Natural killer cell (primary cell): ENCODE results near the gene LUC7L3. TPM values are rescaled to one million over a fixed set of nuclear protein-coding genes. Genes with fewer than 3 reads are reported as not detected.

Source experiments
- ATAC-seq, 3 donors: fragments of 150-1000 bp in 2 of 3; fragments of 200-7000 bp in 1 of 3; cut with Tn5 transposase; 1 replicate in 1 of 3; 2 replicates in 2 of 3; pipeline ENCODE4 v1.10.0; 2021; ENCODE audit warnings: mild to moderate bottlenecking in 2 of 3, moderate library complexity in 2 of 3
- DNase-seq, 2 donors: peaks; one replicate each; pipeline versions ENCODE4 v3.0.0 to v3.0.0-alpha.2; 2013 to 2021; ENCODE audit warnings: mixed read lengths in 1 of 2
- H3K27ac ChIP-seq: one replicate; pipeline ENCODE4 v1.5.1; 2013; ENCODE audit warnings: mild to moderate bottlenecking, low read length
- H3K27me3 ChIP-seq: one replicate; pipeline ENCODE4 v1.6.1; 2013; ENCODE audit warnings: low read length; ENCODE audit not compliant: control insufficient read depth, insufficient read depth
- H3K36me3 ChIP-seq: one replicate; pipeline ENCODE4 v1.6.1; 2013; ENCODE audit warnings: low read length; ENCODE audit not compliant: control insufficient read depth, insufficient read depth
- H3K4me1 ChIP-seq: one replicate; pipeline ENCODE4 v1.6.1; 2013; ENCODE audit warnings: low read length; ENCODE audit not compliant: control insufficient read depth, insufficient read depth
- H3K4me3 ChIP-seq: one replicate; pipeline ENCODE4 v1.5.1; 2013; ENCODE audit warnings: low read length
- H3K9me3 ChIP-seq: one replicate; pipeline ENCODE4 v1.6.1; 2013; ENCODE audit warnings: low read length; ENCODE audit not compliant: control insufficient read depth, insufficient read depth
- H3K27ac Mint-ChIP-seq, 2 donors: one replicate each; pipeline ENCODE4 v1.8.0; 2022; ENCODE audit warnings: mild to moderate bottlenecking in 2 of 2, mixed read lengths in 2 of 2, moderate library complexity in 1 of 2
- H3K27me3 Mint-ChIP-seq, 2 donors: one replicate each; pipeline ENCODE4 v1.8.0; 2022; ENCODE audit warnings: low read depth in 2 of 2, mixed read lengths in 2 of 2
- H3K36me3 Mint-ChIP-seq: one replicate; pipeline ENCODE4 v1.8.0; 2022; ENCODE audit warnings: mixed read lengths
- H3K4me1 Mint-ChIP-seq, 2 donors: one replicate each; pipeline ENCODE4 v1.8.0; 2022; ENCODE audit warnings: mixed read lengths in 2 of 2
- H3K4me3 Mint-ChIP-seq: one replicate; pipeline ENCODE4 v1.8.0; 2022; ENCODE audit warnings: mild to moderate bottlenecking, moderate library complexity, mixed read lengths
- H3K9me3 Mint-ChIP-seq, 2 donors: one replicate each; pipeline ENCODE4 v1.8.0; 2022; ENCODE audit warnings: mixed read lengths in 2 of 2
- WGBS: methylation state at CpG from one replicate; pipeline ENCODE4 v1.1.7; 2013; ENCODE audit warnings: missing lambda C conversion rate; ENCODE audit not compliant: insufficient coverage; 5-methylcytosine and 5-hydroxymethylcytosine counted together
- intact Hi-C: fragments of 100-400 bp; cut with micrococcal nuclease; formaldehyde crosslinking; loops from one replicate; pipeline ENCODE4 v1.14.2; 2022
- total RNA-seq, 4 donors: library from RNA; stranded (reverse); fragments of 120-200 nt in 1 of 4; gene quantifications; one replicate each; pipeline versions ENCODE4 v1.2.3 to v1.2.4, GENCODE V29; 2013 to 2022
- TF ChIP-seq, protein P1 (sequence below): fragments of 200-600 bp; IDR thresholded peaks from one replicate; pipeline ENCODE4 v1.8.0; 2022; ENCODE audit warnings: antibody characterized with exemption

The LUC7L3 gene
- total RNA-seq, 3 donors from 2014 or later (not counting 1 experiment from before 2014, with no cell fraction given) = 152 to 213 (median 196) TPM

DNA sequence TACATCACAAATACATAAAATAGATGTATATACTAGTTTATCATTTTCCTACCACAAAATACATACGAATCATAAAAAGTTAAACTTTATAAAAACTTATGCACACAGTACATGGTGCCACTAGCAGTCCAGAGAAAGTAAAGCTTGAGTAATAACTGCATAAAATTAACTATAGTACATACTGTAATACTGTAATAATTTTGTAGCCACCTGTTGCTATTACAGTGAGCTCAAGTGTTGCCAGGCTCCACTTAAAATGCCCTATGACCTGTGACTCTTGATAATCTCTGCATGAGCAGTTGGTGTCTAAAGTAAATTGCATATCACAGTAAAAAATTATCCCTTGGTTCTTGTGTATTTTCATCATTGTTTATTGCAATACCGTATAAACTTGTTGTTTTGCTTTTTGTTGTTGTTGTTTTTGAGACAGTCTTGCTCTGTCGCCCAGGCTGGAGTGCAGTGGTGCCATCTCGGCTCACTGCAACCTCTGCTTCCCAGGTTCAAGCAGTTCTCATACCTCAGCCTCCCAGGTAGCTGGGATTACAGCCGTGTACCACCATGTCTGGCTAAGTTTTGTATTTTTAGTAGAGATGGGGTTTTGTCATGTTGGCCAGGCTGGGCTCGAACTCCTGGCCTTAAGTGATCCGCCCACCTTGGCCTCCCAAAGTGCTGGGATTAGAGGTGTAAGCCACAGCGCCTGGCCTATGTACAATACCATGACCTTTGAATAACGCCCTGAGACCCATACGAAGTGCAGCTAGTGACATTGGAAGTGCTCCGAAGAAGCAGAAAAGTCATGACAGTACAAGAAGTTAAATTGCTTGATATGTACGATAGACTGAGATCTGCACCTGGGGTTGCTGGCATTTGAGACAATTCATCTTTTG lies 6.6 kb downstream of the LUC7L3 start:
- Histone ChIP-seq H3K4me1 (peaks cover 38% of the 10 kb centered on the region), H3K4me3 (no peak overlapping the region), H3K27me3 (no peaks in the 10 kb centered on the region), H3K36me3 (peaks cover 3% of the 10 kb centered on the region), H3K9me3 (no peaks in the 10 kb centered on the region), H3K27ac (no peak overlapping the region)
- Mint-ChIP-seq H3K27ac (no peak overlapping the region), H3K4me1 (peaks cover 51 to 62% of the 10 kb centered on the region in 2 donors), H3K4me3 (no peak overlapping the region), H3K27me3 (no peaks in the 10 kb centered on the region), H3K36me3 (no peaks in the 10 kb centered on the region), H3K9me3 (peaks cover 0 to 3% of the 10 kb centered on the region in 2 donors)
- DNase-seq (no peak), ATAC-seq (no peak)
- TF ChIP-seq, protein P1, sequence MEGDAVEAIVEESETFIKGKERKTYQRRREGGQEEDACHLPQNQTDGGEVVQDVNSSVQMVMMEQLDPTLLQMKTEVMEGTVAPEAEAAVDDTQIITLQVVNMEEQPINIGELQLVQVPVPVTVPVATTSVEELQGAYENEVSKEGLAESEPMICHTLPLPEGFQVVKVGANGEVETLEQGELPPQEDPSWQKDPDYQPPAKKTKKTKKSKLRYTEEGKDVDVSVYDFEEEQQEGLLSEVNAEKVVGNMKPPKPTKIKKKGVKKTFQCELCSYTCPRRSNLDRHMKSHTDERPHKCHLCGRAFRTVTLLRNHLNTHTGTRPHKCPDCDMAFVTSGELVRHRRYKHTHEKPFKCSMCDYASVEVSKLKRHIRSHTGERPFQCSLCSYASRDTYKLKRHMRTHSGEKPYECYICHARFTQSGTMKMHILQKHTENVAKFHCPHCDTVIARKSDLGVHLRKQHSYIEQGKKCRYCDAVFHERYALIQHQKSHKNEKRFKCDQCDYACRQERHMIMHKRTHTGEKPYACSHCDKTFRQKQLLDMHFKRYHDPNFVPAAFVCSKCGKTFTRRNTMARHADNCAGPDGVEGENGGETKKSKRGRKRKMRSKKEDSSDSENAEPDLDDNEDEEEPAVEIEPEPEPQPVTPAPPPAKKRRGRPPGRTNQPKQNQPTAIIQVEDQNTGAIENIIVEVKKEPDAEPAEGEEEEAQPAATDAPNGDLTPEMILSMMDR = no peak
- whole genome bisulfite sequencing = 88% methylated on average over 11 of the region's 12 CpGs
- intact Hi-C loops = no loop called here

DNA sequence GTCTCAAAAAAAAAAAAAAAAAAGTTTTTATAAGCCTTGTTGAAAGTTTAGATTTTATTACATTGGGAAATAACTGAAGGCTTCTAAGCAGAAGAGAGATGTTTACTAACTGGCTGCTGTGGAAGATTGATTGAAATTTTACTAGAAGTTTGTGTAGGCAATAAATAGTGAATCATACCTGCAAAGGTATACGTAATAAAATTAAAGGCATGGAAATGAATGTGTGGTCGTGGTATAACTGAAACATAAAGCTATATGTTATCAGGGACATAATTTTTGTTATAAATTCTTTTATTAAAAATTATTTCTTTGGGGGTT lies 8.7 kb downstream of the LUC7L3 start:
- TF ChIP-seq, protein P1 = no peak
- no peaks in the 10 kb centered on the region for H3K27me3 ChIP-seq
- H3K4me1 ChIP-seq = peaks cover 45% of the 10 kb centered on the region
- no peak overlapping the region for H3K4me3 ChIP-seq
- H3K36me3 Mint-ChIP-seq = no peaks in the 10 kb centered on the region
- H3K27me3 Mint-ChIP-seq = no peaks in the 10 kb centered on the region
- ATAC-seq (no peak), DNase-seq (no peak)
- WGBS = 86% methylated on average over 1 of the region's 2 CpGs
- intact Hi-C loops = no loop called here
- no peak overlapping the region for H3K4me3 Mint-ChIP-seq
- peaks cover 53 to 63% of the 10 kb centered on the region in 2 donors for H3K4me1 Mint-ChIP-seq
- no peak overlapping the region for H3K27ac ChIP-seq
- H3K27ac Mint-ChIP-seq = peak overlapping the region in 1 of 2 donors; percentile 75
- H3K9me3 Mint-ChIP-seq = peaks cover 0 to 3% of the 10 kb centered on the region in 2 donors
- peaks cover 3% of the 10 kb centered on the region for H3K36me3 ChIP-seq
- no peaks in the 10 kb centered on the region for H3K9me3 ChIP-seq

DNA sequence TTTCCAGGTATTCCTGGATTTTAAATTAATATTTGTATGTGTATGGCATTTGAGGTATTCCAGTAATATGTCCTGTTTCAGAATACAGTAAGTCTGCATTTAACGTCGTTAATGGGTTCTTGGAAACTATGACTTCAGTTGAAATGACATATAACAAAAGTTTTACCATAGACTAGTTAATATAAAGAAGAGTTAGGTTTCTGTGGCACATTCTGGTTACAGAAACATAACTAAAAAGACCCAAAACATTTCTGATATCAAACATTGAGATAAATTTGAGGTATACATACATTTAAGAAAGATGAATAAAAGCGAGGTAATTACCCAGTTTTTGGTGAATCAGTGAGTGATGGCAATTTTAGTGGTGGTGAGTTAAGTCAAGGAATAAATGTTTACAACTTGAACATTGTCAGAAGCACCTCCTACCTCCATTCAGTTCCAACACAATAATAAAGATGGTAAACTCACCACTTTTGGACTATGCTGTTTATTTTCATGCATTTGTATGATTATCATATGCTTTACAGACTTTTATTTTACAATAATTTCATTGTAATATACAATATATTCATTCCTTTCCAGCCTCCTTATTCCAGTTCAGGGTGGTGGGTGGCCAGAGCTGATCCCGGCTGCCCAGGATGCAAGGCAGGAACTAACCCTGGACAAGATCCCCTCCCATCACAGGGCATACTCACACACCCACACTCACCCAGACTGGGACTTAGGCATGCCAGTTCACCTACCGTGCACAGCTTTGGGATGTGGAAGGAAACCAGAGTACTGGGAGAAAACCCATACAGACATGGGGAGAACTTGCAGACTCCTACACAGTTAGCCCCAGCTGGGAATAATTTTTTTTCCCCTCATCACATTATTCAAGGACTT lies 9.7 kb downstream of the LUC7L3 start:
- Histone ChIP-seq H3K27ac (no peak overlapping the region), H3K27me3 (no peaks in the 10 kb centered on the region), H3K4me3 (no peak overlapping the region), H3K9me3 (no peaks in the 10 kb centered on the region), H3K4me1 (peaks cover 39% of the 10 kb centered on the region), H3K36me3 (peaks cover 3% of the 10 kb centered on the region)
- Mint-ChIP-seq H3K4me1 (peaks cover 51 to 62% of the 10 kb centered on the region in 2 donors), H3K9me3 (peaks cover 0 to 3% of the 10 kb centered on the region in 2 donors), H3K27ac (peak overlapping the region in 1 of 2 donors; percentile 57), H3K4me3 (no peak overlapping the region), H3K36me3 (no peaks in the 10 kb centered on the region), H3K27me3 (no peaks in the 10 kb centered on the region)
- ATAC-seq = no peak
- no peak for DNase-seq
- TF ChIP-seq, protein P1 = no peak
- 79% methylated on average over 3 of the region's 5 CpGs for WGBS
- intact Hi-C loops = no loop called here
